ENCODE results near the gene CDK2.
A peak's percentile ranks its signal among the peaks of the same experiment; 100 is the strongest.
"Not testable (repeated sequence)": the region's sequence is repeated elsewhere in the genome, so short reads cannot be mapped to it uniquely, and the experiment has no call there.

Gene CDK2

DNA sequence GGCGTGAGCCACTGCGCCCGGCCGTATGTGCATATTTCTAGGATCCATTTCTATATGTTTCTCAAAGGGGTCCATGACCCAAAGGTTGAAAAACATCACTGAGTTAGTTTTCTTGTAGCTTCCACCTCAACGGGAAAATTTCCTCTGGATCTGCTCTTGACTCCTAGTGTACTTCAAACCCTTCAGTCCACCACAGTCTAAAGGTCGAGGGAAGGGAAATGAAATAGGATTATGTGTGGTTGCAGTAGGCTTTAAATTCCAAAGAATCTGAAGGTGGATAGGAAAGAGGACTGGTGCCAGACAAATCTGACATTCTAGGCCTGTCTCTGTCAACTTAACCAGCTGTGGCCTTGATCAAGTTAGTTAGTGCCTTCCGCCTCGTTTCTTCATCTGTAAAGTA is 28.7 kb downstream of the CDK2 start:
- Histone ChIP-seq H3K79me1 (ENCODE audit: low read length) (no peaks in the 10 kb centered on the region), H3K4me1 (ENCODE audit: control insufficient read depth, low read depth, low read length) (no peaks in the 10 kb centered on the region), H3K4ac (ENCODE audit: low read depth, low read length) (no peak overlapping the region), H3K9ac (ENCODE audit: low read length) (no peak overlapping the region), H4K5ac (ENCODE audit: low read length) (no peak overlapping the region), H3K4me2 (ENCODE audit: low read length) (no peak overlapping the region), H3K27me3 (ENCODE audit: insufficient read depth, low read length, poor library complexity) (no peaks in the 10 kb centered on the region), H3K18ac (ENCODE audit: low read length) (no peak overlapping the region), H3K4me3 (ENCODE audit: low read length) (no peak overlapping the region), H3K79me2 (ENCODE audit: control insufficient read depth, insufficient read depth, low read length) (no peaks in the 10 kb centered on the region), H2AK5ac (ENCODE audit: low read length) (no peak overlapping the region), H3K56ac (ENCODE audit: low read length) (no peak overlapping the region), H4K8ac (ENCODE audit: low read depth, low read length) (no peak overlapping the region), H2BK15ac (replicated peaks; ENCODE audit: low read depth) (no peak overlapping the region), H3K27ac (ENCODE audit: low read depth, low read length) (no peak overlapping the region), H3K23ac (ENCODE audit: low read length) (no peak overlapping the region), H2BK120ac (ENCODE audit: low read depth, low read length) (no peak overlapping the region), H2BK5ac (ENCODE audit: low read length) (no peak overlapping the region), H3K36me3 (ENCODE audit: control insufficient read depth, insufficient read depth, low read length) (peaks cover 12% of the 10 kb centered on the region)
- DNase-seq = no peak
- WGBS (ENCODE audit: extremely low coverage, insufficient coverage, low lambda C conversion rate) = no CpG with 5 or more reads among the region's 8 CpGs

GRCh38 chr12:55996201-55996714 is 29.6 kb downstream of the CDK2 start:
- no peak overlapping the region for H3K4me3 ChIP-seq (ENCODE audit: low read length)
- H3K4me1 ChIP-seq (ENCODE audit: control insufficient read depth, low read depth, low read length) = no peaks in the 10 kb centered on the region
- H3K4me2 ChIP-seq (ENCODE audit: low read length) = no peak overlapping the region
- no peak overlapping the region for H2BK15ac ChIP-seq (replicated peaks; ENCODE audit: low read depth)
- no peak overlapping the region for H4K8ac ChIP-seq (ENCODE audit: low read depth, low read length)
- no CpG with 5 or more reads among the region's 14 CpGs for WGBS (ENCODE audit: extremely low coverage, insufficient coverage, low lambda C conversion rate)
- H3K79me2 ChIP-seq (ENCODE audit: control insufficient read depth, insufficient read depth, low read length) = no peaks in the 10 kb centered on the region
- no peaks in the 10 kb centered on the region for H3K27me3 ChIP-seq (ENCODE audit: insufficient read depth, low read length, poor library complexity)
- no peak overlapping the region for H2BK5ac ChIP-seq (ENCODE audit: low read length)
- no peak overlapping the region for H2AK5ac ChIP-seq (ENCODE audit: low read length)
- no peak overlapping the region for H3K23ac ChIP-seq (ENCODE audit: low read length)
- H3K56ac ChIP-seq (ENCODE audit: low read length) = no peak overlapping the region
- H3K36me3 ChIP-seq (ENCODE audit: control insufficient read depth, insufficient read depth, low read length) = peaks cover 3% of the 10 kb centered on the region
- H3K18ac ChIP-seq (ENCODE audit: low read length) = no peak overlapping the region
- peak; percentile 55 for DNase-seq
- no peak overlapping the region for H3K4ac ChIP-seq (ENCODE audit: low read depth, low read length)
- H3K79me1 ChIP-seq (ENCODE audit: low read length) = no peaks in the 10 kb centered on the region
- H3K9ac ChIP-seq (ENCODE audit: low read length) = no peak overlapping the region
- H4K5ac ChIP-seq (ENCODE audit: low read length) = no peak overlapping the region
- H3K27ac ChIP-seq (ENCODE audit: low read depth, low read length) = no peak overlapping the region
- H2BK120ac ChIP-seq (ENCODE audit: low read depth, low read length) = no peak overlapping the region

DNA sequence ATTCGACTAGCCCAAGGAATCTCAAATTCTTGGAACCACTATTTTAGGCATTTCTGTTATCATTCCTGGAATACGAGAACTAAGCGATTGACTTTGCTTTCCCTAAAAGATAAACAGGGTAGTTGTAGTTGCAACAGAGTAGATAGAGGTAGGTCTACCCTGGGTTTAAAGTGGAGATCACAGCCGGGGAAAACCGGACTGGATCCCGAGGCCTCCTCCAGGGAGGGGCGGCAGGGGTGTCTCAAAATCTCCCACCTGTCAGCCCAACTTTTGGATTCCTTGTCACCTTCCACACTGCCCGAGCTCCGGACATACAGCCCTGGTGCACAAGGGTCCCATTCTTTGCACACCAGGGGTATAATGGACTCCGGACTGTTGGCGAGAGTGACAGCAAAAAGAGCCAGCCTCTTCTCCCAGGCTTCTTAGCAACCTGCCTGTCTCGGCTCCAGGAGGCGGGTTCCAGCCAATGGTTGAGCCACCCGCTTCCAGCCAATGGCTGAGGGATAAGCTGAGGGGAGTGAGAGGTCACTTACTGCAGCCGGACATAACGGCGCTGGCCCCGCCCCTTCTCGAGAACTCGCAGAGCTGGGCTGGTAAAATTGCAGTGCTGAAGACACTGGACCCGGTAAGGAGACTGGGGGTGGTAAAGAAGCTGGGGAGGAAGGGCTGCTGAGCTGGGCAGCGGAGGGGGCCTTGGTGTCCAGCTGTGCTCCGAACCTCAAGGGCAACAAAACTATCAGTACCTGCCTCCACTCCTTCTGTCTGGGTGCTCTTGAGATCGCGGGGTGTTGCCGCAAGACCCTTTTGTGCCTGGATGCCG is 30.3 kb downstream of the CDK2 start, which contains the start of gene SUOX:
TSS of gene SUOX (plus strand) at position 562 of the 820 bp plus-strand sequence. CDS start 4,946 bp downstream, outside the sequence.
- peak within 1 kb of the TSS; percentile 84 for H3K4me3 ChIP-seq (ENCODE audit: low read length)
- no peak within 1 kb of the TSS for H3K27ac ChIP-seq (ENCODE audit: low read depth, low read length)
- H3K56ac ChIP-seq (ENCODE audit: low read length) = peak within 1 kb of the TSS; percentile 99
- no peaks in the 10 kb centered on the region for H3K27me3 ChIP-seq (ENCODE audit: insufficient read depth, low read length, poor library complexity)
- no peaks in the 10 kb centered on the region for H3K79me1 ChIP-seq (ENCODE audit: low read length)
- H3K9ac ChIP-seq (ENCODE audit: low read length) = peak within 1 kb of the TSS; percentile 93
- no peak within 1 kb of the TSS for H2BK15ac ChIP-seq (replicated peaks; ENCODE audit: low read depth)
- peak; percentile 99 for DNase-seq
- H3K36me3 ChIP-seq (ENCODE audit: control insufficient read depth, insufficient read depth, low read length) = peaks cover 3% of the 10 kb centered on the region
- peak within 1 kb of the TSS; percentile 77 for H3K4me2 ChIP-seq (ENCODE audit: low read length)
- H3K4ac ChIP-seq (ENCODE audit: low read depth, low read length) = no peak within 1 kb of the TSS
- H3K4me1 ChIP-seq (ENCODE audit: control insufficient read depth, low read depth, low read length) = no peaks in the 10 kb centered on the region
- no peak within 1 kb of the TSS for H3K18ac ChIP-seq (ENCODE audit: low read length)
- H3K23ac ChIP-seq (ENCODE audit: low read length) = no peak within 1 kb of the TSS
- H2BK5ac ChIP-seq (ENCODE audit: low read length) = no peak within 1 kb of the TSS
- peak within 1 kb of the TSS; percentile 13 for H4K5ac ChIP-seq (ENCODE audit: low read length)
- no peak within 1 kb of the TSS for H4K8ac ChIP-seq (ENCODE audit: low read depth, low read length)
- WGBS (ENCODE audit: extremely low coverage, insufficient coverage, low lambda C conversion rate) = no CpG with 5 or more reads among the region's 27 CpGs
- H2AK5ac ChIP-seq (ENCODE audit: low read length) = no peak within 1 kb of the TSS
- no peaks in the 10 kb centered on the region for H3K79me2 ChIP-seq (ENCODE audit: control insufficient read depth, insufficient read depth, low read length)
- no peak within 1 kb of the TSS for H2BK120ac ChIP-seq (ENCODE audit: low read depth, low read length)

- Histone ChIP-seq H3K27ac (ENCODE audit: low read depth, low read length) (no peak overlapping the region), H3K4me3 (ENCODE audit: low read length) (peak overlapping the region; percentile 84), H3K56ac (ENCODE audit: low read length) (peak overlapping the region; percentile 99), H2AK5ac (ENCODE audit: low read length) (no peak overlapping the region), H3K36me3 (ENCODE audit: control insufficient read depth, insufficient read depth, low read length) (peaks cover 3% of the 10 kb centered on the region), H4K8ac (ENCODE audit: low read depth, low read length) (no peak overlapping the region), H3K79me2 (ENCODE audit: control insufficient read depth, insufficient read depth, low read length) (no peaks in the 10 kb centered on the region), H3K27me3 (ENCODE audit: insufficient read depth, low read length, poor library complexity) (no peaks in the 10 kb centered on the region), H4K5ac (ENCODE audit: low read length) (no peak overlapping the region), H3K79me1 (ENCODE audit: low read length) (no peaks in the 10 kb centered on the region), H3K4me2 (ENCODE audit: low read length) (peak overlapping the region; percentile 41), H3K23ac (ENCODE audit: low read length) (no peak overlapping the region), H2BK120ac (ENCODE audit: low read depth, low read length) (no peak overlapping the region), H2BK5ac (ENCODE audit: low read length) (no peak overlapping the region), H3K9ac (ENCODE audit: low read length) (peak overlapping the region; percentile 93), H3K18ac (ENCODE audit: low read length) (no peak overlapping the region), H3K4ac (ENCODE audit: low read depth, low read length) (no peak overlapping the region), H3K4me1 (ENCODE audit: control insufficient read depth, low read depth, low read length) (no peaks in the 10 kb centered on the region), H2BK15ac (replicated peaks; ENCODE audit: low read depth) (no peak overlapping the region)
- no peak for DNase-seq
- WGBS (ENCODE audit: extremely low coverage, insufficient coverage, low lambda C conversion rate) = no CpG with 5 or more reads among the region's 5 CpGs
Measured at GRCh38 chr12:55997535-55997859, 30.9 kb downstream of the CDK2 start.

DNA sequence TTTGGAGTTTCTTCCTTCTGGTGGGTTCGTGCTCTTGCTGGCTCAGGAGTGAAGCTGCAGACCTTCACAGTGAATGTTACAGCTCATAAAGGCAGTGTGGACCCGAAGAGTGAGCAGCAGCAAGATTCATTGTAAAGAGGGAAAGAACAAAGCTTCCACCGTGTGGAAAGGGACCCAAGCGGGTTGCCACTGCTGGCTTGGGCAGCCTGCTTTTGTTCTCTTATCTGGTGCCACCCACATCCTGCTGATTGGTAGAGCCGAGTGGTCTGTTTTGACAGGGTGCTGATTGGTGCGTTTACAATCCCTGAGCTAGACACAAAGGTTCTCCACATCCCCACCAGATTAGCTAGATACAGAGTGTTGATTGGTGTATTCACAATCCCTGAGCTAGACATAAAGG is 32.9 kb downstream of the CDK2 start:
- peak; percentile 33 for DNase-seq
- not testable (repeated sequence) for H3K36me3 ChIP-seq (ENCODE audit: control insufficient read depth, insufficient read depth, low read length); H4K8ac ChIP-seq (ENCODE audit: low read depth, low read length); H3K23ac ChIP-seq (ENCODE audit: low read length); H3K79me1 ChIP-seq (ENCODE audit: low read length); H3K4ac ChIP-seq (ENCODE audit: low read depth, low read length); H4K5ac ChIP-seq (ENCODE audit: low read length); H3K27ac ChIP-seq (ENCODE audit: low read depth, low read length); H2BK120ac ChIP-seq (ENCODE audit: low read depth, low read length); H3K4me2 ChIP-seq (ENCODE audit: low read length); H2BK5ac ChIP-seq (ENCODE audit: low read length); H3K9ac ChIP-seq (ENCODE audit: low read length); H3K79me2 ChIP-seq (ENCODE audit: control insufficient read depth, insufficient read depth, low read length); H3K27me3 ChIP-seq (ENCODE audit: insufficient read depth, low read length, poor library complexity); H2AK5ac ChIP-seq (ENCODE audit: low read length); H3K4me3 ChIP-seq (ENCODE audit: low read length); H3K56ac ChIP-seq (ENCODE audit: low read length); H3K4me1 ChIP-seq (ENCODE audit: control insufficient read depth, low read depth, low read length); H2BK15ac ChIP-seq (replicated peaks; ENCODE audit: low read depth); H3K18ac ChIP-seq (ENCODE audit: low read length)
- WGBS (ENCODE audit: extremely low coverage, insufficient coverage, low lambda C conversion rate) = no CpG with 5 or more reads among the region's 6 CpGs

Data from mesendoderm (in vitro differentiated cells).